MCF 10A (cell line): ENCODE data around the gene ERC2. TPM values are rescaled to one million over a fixed set of nuclear protein-coding genes. Genes with fewer than 3 reads are reported as not detected.
A peak's percentile ranks its signal among the peaks of the same experiment; 100 is the strongest.

ENCODE experiments used
- BruUV-seq: library from RNA; stranded (reverse); fragments of 400-500 nt; replicated peaks from 2 replicates; lab custom pipeline; 2021; lab: Mats Ljungman, UMichigan
- CTCF ChIA-PET: fragments of 300-600 bp; sonication (Branson Sonifier 250); formaldehyde crosslinking; extraction: SDS; loops from one replicate; lab custom pipeline; 2021; ENCODE audit warnings: antibody characterized with exemption, inconsistent platforms; lab: Yijun Ruan, JAX
- POLR2A ChIA-PET: fragments of 300-600, 350-650 bp; sonication (Branson Sonifier 250); formaldehyde crosslinking; extraction: SDS; loops from one replicate; lab custom pipeline; 2020; ENCODE audit warnings: antibody characterized with exemption, inconsistent platforms; lab: Yijun Ruan, JAX
- DNase-seq: peaks from one replicate; pipeline ENCODE4 v3.0.0-alpha.2; 2018; ENCODE audit not compliant: unreplicated experiment
- H3K27ac Mint-ChIP-seq: one replicate; pipeline ENCODE4 v1.8.0; 2022; ENCODE audit warnings: mild to moderate bottlenecking, low read depth, mixed read lengths; ENCODE audit not compliant: unreplicated experiment
- H3K27me3 Mint-ChIP-seq: one replicate; pipeline ENCODE4 v1.8.0; 2022; ENCODE audit warnings: mixed read lengths; ENCODE audit not compliant: insufficient read depth, unreplicated experiment
- H3K36me3 Mint-ChIP-seq: one replicate; pipeline ENCODE4 v1.8.0; 2022; ENCODE audit warnings: mild to moderate bottlenecking, moderate library complexity, mixed read lengths; ENCODE audit not compliant: insufficient read depth, unreplicated experiment
- H3K4me1 Mint-ChIP-seq: one replicate; pipeline ENCODE4 v1.8.0; 2022; ENCODE audit warnings: mixed read lengths; ENCODE audit not compliant: insufficient read depth, unreplicated experiment
- H3K4me3 Mint-ChIP-seq: one replicate; pipeline ENCODE4 v1.8.0; 2022; ENCODE audit warnings: mild to moderate bottlenecking, moderate library complexity, mixed read lengths; ENCODE audit not compliant: unreplicated experiment
- H3K9me3 Mint-ChIP-seq: one replicate; pipeline ENCODE4 v1.8.0; 2022; ENCODE audit warnings: mixed read lengths; ENCODE audit not compliant: unreplicated experiment
- CTCF ChIP-seq: fragments of 200-600 bp; IDR thresholded peaks from one replicate; pipeline ENCODE4 v1.8.0; 2022; ENCODE audit warnings: antibody characterized with exemption, mild to moderate bottlenecking; ENCODE audit not compliant: unreplicated experiment
- intact Hi-C: fragments of 100-400 bp; cut with micrococcal nuclease; formaldehyde crosslinking; loops from 2 replicates; pipeline ENCODE4 v1.14.1; 2022
- total RNA-seq: library from RNA; stranded (reverse); gene quantifications from 2 replicates; pipeline ENCODE4 v1.2.3, GENCODE V29; 2022

The ERC2 gene
- total RNA-seq, 1 experiment from 2014 or later, result 0.42 TPM

- CTCF ChIA-PET, result no interaction called here
- Mint-ChIP-seq H3K4me3 (no peak overlapping the region), H3K4me1 (no peaks in the 10 kb centered on the region), H3K27me3 (no peaks in the 10 kb centered on the region), H3K36me3 (no peaks in the 10 kb centered on the region), H3K27ac (no peak overlapping the region), H3K9me3 (no peaks in the 10 kb centered on the region)
- peak; percentile 20 for DNase-seq
- BruUV-seq, result no TSS peak
- intact Hi-C loops, result no loop called here
- POLR2A ChIA-PET, result interaction anchor here (0.6 kb wide), 1 partner anchor 74 kb away, joined by 3 read pairs; no protein-coding TSS in a partner anchor
- no peak for TF ChIP-seq CTCF
These were observed 314.0 kb downstream of the ERC2 start for GRCh38 chr3:56154297-56154696.

- H3K9me3 Mint-ChIP-seq, result no peaks in the 10 kb centered on the region
- BruUV-seq, result no TSS peak
- H3K4me3 Mint-ChIP-seq, result no peak overlapping the region
- no peak overlapping the region for H3K27ac Mint-ChIP-seq
- no peaks in the 10 kb centered on the region for H3K36me3 Mint-ChIP-seq
- no peaks in the 10 kb centered on the region for H3K27me3 Mint-ChIP-seq
- no peak for DNase-seq
- ChIA-PET POLR2A (no interaction called here), CTCF (no interaction called here)
- no peak for TF ChIP-seq CTCF
- intact Hi-C loops, result no loop called here
- no peaks in the 10 kb centered on the region for H3K4me1 Mint-ChIP-seq
These were observed 320.9 kb downstream of the ERC2 start for GRCh38 chr3:56147354-56147753.

GRCh38 chr3:56145410-56145809 is 322.9 kb downstream of the ERC2 start:
- no peaks in the 10 kb centered on the region for H3K4me1 Mint-ChIP-seq
- H3K36me3 Mint-ChIP-seq, result no peaks in the 10 kb centered on the region
- ChIA-PET CTCF (no interaction called here), POLR2A (no interaction called here)
- no peaks in the 10 kb centered on the region for H3K9me3 Mint-ChIP-seq
- no TSS peak for BruUV-seq
- no peak for DNase-seq
- no peak overlapping the region for H3K27ac Mint-ChIP-seq
- TF ChIP-seq CTCF, result no peak
- H3K27me3 Mint-ChIP-seq, result no peaks in the 10 kb centered on the region
- H3K4me3 Mint-ChIP-seq, result no peak overlapping the region
- intact Hi-C loops, result no loop called here

GRCh38 chr3:56144805-56145204 is 323.5 kb downstream of the ERC2 start:
- Mint-ChIP-seq H3K4me3 (no peak overlapping the region), H3K4me1 (no peaks in the 10 kb centered on the region), H3K27ac (no peak overlapping the region), H3K9me3 (no peaks in the 10 kb centered on the region), H3K36me3 (no peaks in the 10 kb centered on the region), H3K27me3 (no peaks in the 10 kb centered on the region)
- no peak for DNase-seq
- ChIA-PET POLR2A (no interaction called here), CTCF (no interaction called here)
- intact Hi-C loops, result no loop called here
- BruUV-seq, result no TSS peak
- TF ChIP-seq CTCF, result no peak
